Right hindlimb (tissue), 1 donor: ENCODE measurements around the gene CENPX.

Experiments used
- DNase-seq: peaks from one replicate; pipeline ENCODE4 v3.0.0-alpha.2; 2018

The CENPX gene

DNA sequence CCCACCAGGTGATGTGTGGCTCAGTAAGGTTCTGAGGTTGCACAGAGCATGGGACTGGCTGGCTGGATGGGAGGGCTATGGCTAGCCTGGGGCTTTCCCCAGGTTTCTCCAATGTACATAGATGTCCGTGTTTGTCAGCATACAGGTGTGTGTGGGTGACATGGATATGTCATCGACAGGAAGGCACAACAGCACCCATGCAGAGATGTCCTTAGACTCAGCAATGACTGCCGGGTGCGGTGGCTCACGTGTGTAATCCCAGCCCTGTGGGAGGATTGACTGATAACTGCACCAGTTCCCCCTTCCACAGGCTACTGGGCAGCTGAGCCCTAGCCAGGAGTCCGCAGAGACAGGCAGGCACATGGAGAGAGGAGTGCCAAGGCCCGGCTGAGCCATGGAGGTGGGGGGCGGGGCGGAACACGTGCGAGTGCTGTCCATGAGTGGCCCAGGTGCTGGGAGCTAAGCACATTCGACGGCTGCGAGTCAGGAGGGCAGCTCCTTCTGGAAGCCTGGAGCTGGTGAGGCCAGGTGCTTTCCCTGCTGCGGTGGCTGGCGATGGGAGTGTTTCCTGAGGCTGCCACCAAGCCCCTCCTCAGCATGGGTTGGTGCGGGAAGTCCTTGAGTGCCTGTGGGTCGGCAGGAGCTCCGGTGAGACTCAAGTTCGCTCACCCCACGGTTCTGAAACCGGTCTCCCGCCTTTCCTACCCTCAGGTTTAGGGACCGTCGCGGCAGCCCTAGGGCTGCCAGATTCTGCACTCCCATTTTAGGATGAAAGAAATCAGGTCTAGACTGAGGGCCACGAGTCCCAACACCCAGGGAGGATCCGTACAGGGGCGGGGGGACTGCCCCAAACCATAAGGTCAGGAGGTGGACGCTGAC is 46.1 kb downstream of the CENPX start:
- no peak for DNase-seq

GRCh38 chr17:81973432-81973831 is 49.2 kb downstream of the CENPX start:
- DNase-seq = no peak

DNA sequence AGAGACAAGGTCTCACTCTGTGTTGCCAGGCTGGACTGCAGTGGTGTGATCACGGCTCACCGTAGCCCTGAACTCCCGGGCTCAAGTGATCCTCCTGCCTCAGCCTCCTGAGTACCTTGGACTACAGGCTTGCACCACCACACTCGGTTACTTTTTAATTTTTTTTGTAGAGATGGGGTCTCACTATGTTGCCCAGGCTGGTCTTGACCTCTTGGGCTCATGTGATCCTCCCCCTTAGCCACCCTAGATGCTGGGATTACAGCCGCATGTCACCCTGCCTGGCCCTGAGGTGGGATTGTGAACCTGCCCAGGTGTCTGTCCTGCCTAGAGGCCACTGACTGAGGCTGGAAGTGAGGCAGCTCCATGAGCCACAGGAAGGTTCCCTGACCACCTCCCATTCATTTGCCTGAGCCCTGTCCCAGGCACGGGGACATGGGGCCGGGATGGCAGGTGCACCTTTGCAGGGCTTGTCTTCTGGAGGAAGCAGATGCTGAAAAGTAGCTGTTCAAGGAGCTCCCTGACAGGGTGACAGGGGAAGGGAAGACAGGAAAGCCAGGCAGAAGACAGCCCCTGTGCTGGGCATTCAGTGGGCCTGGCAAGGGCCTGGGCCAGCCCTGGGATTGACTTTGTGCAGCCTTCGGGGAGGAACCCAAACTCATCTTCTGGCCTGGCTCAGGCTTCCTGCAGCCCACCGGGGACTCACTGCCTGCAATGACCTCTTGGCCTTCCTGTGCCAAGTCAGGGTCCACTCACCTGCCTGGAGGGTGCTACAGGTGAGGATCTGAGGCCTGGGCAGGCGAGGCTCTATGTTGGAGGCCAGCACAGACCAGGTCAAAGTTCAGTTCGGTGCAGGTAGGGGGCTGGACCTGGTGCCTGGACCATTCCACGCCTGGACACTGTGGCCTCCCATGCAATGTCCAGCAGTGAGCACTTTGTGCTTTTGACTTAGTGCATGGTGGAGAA is 53.5 kb downstream of the CENPX start:
- no peak for DNase-seq
